HepG2 (cell line): ENCODE measurements around the gene ESPN. TPM values are rescaled to one million over a fixed set of nuclear protein-coding genes. Genes with fewer than 3 reads are reported as not detected.

Source experiments
- ARNTL ChIP-seq: sonication (generic); formaldehyde crosslinking; IDR thresholded peaks from 2 replicates; pipeline ENCODE4 v1.4.0; 2020; ENCODE audit warnings: mild to moderate bottlenecking, missing genetic modification reagents
- CC2D1A ChIP-seq: sonication (generic); formaldehyde crosslinking; IDR thresholded peaks from 2 replicates; pipeline ENCODE4 v1.8.1; 2023; ENCODE audit warnings: mild to moderate bottlenecking, missing genetic modification reagents
- EEA1 ChIP-seq: sonication (generic); formaldehyde crosslinking; IDR thresholded peaks from 2 replicates; pipeline ENCODE4 v1.5.1; 2020; ENCODE audit warnings: mild to moderate bottlenecking, missing genetic modification reagents, borderline replicate concordance
- GPN1 ChIP-seq: sonication (generic); formaldehyde crosslinking; IDR thresholded peaks from 2 replicates; pipeline ENCODE4 v1.5.1; 2020; ENCODE audit warnings: missing genetic modification reagents, borderline replicate concordance
- MAZ ChIP-seq, 2 experiments: sonication (generic) in 1 of 2; formaldehyde crosslinking in 1 of 2; IDR thresholded peaks; 2 replicates each; pipeline versions ENCODE4 v1.5.0 to v1.6.1; 2012 to 2020; ENCODE audit warnings: low read depth in 2 of 2, mild to moderate bottlenecking in 2 of 2, borderline replicate concordance in 1 of 2, improper control_type of control experiment in 1 of 2, low read length in 1 of 2, missing genetic modification reagents in 1 of 2, moderate library complexity in 1 of 2
- NFE2L1 ChIP-seq: sonication (generic); formaldehyde crosslinking; IDR thresholded peaks from 2 replicates; pipeline ENCODE4 v1.4.0; 2020; ENCODE audit warnings: missing genetic modification reagents, mild to moderate bottlenecking, borderline replicate concordance
- POLR2G ChIP-seq: fragments of 200-400 bp; formaldehyde crosslinking; IDR thresholded peaks from 2 replicates; pipeline ENCODE4 v1.6.1; 2018; ENCODE audit warnings: mild to moderate bottlenecking, low read depth, low read length, moderate library complexity
- REXO4 ChIP-seq: sonication (generic); formaldehyde crosslinking; IDR thresholded peaks from 2 replicates; pipeline ENCODE4 v1.8.0; 2022; ENCODE audit warnings: missing genetic modification reagents, mild to moderate bottlenecking, borderline replicate concordance
- SMAD9 ChIP-seq: sonication (generic); formaldehyde crosslinking; IDR thresholded peaks from 2 replicates; pipeline ENCODE4 v1.5.1; 2020; ENCODE audit warnings: mild to moderate bottlenecking, missing genetic modification reagents
- SPEN ChIP-seq: sonication (generic); formaldehyde crosslinking; IDR thresholded peaks from 2 replicates; pipeline ENCODE4 v1.5.1; 2020; ENCODE audit warnings: low read depth, mild to moderate bottlenecking, missing genetic modification reagents
- ZMYM3 ChIP-seq: sonication (generic); formaldehyde crosslinking; IDR thresholded peaks from 2 replicates; pipeline ENCODE4 v1.5.1; 2020; ENCODE audit warnings: mild to moderate bottlenecking, missing genetic modification reagents
- ZNF274 ChIP-seq: sonication (generic); formaldehyde crosslinking; IDR thresholded peaks from 2 replicates; pipeline ENCODE4 v1.5.1; 2020; ENCODE audit warnings: mild to moderate bottlenecking, missing genetic modification reagents
- ZNF382 ChIP-seq: sonication (generic); formaldehyde crosslinking; IDR thresholded peaks from 2 replicates; pipeline ENCODE4 v1.5.0; 2020; ENCODE audit warnings: missing genetic modification reagents, mild to moderate bottlenecking, borderline replicate concordance
- ZNF556 ChIP-seq: sonication (generic); formaldehyde crosslinking; IDR thresholded peaks from 2 replicates; pipeline ENCODE4 v1.4.0; 2020; ENCODE audit warnings: mild to moderate bottlenecking, missing genetic modification reagents, borderline replicate concordance
- polyA plus RNA-seq, 8 experiments: library from polyadenylated mRNA; depleted of rRNA in 3 of 8; stranded (reverse) in 7 of 8; unstranded in 1 of 8; fragments of >200 nt; fragmentation: Illumina TruSeq in 4 of 8; extraction: Trizol in 4 of 8; gene quantifications; 2 replicates each; pipeline versions ENCODE4 v1.2.1 to v1.2.3, GENCODE V29; 2011 to 2016; ENCODE audit warnings: low read depth in 4 of 8, missing spikeins in 1 of 8, mixed read lengths in 1 of 8; ENCODE audit not compliant: insufficient read depth in 1 of 8
- total RNA-seq, 5 experiments: library from RNA; depleted of rRNA; stranded (reverse); fragments of >200 nt; fragmentation: Illumina TruSeq; extraction: Trizol; gene quantifications; 2 replicates each; pipeline ENCODE4 v1.2.3, GENCODE V29; 2016; ENCODE audit warnings: low read depth in 1 of 5
- TF ChIP-seq, protein P1 (sequence below): sonication (generic); formaldehyde crosslinking; IDR thresholded peaks from 2 replicates; pipeline ENCODE4 v1.4.0; 2020; ENCODE audit warnings: mild to moderate bottlenecking, missing genetic modification reagents
- TF ChIP-seq, protein P2 (sequence below): sonication (generic); formaldehyde crosslinking; IDR thresholded peaks from 2 replicates; pipeline ENCODE4 v1.4.0; 2020; ENCODE audit warnings: missing genetic modification reagents
- TF ChIP-seq, protein P3 (sequence below), 2 experiments: IDR thresholded peaks; 2 replicates each; pipeline ENCODE4 v1.6.1; 2011 to 2012; ENCODE audit warnings: low read length in 2 of 2, borderline replicate concordance in 1 of 2, low read depth in 1 of 2, mild to moderate bottlenecking in 1 of 2, moderate library complexity in 1 of 2
- TF ChIP-seq, protein P4 (sequence below): sonication (generic); formaldehyde crosslinking; IDR thresholded peaks from 2 replicates; pipeline ENCODE4 v1.5.0; 2020; ENCODE audit warnings: missing genetic modification reagents

Gene ESPN
- total and polyA plus RNA-seq, 2 of the 13 experiments (the other 11 are each of a cell fraction or from before 2014, with no cell fraction given), result 48.6 to 54.2 TPM

DNA sequence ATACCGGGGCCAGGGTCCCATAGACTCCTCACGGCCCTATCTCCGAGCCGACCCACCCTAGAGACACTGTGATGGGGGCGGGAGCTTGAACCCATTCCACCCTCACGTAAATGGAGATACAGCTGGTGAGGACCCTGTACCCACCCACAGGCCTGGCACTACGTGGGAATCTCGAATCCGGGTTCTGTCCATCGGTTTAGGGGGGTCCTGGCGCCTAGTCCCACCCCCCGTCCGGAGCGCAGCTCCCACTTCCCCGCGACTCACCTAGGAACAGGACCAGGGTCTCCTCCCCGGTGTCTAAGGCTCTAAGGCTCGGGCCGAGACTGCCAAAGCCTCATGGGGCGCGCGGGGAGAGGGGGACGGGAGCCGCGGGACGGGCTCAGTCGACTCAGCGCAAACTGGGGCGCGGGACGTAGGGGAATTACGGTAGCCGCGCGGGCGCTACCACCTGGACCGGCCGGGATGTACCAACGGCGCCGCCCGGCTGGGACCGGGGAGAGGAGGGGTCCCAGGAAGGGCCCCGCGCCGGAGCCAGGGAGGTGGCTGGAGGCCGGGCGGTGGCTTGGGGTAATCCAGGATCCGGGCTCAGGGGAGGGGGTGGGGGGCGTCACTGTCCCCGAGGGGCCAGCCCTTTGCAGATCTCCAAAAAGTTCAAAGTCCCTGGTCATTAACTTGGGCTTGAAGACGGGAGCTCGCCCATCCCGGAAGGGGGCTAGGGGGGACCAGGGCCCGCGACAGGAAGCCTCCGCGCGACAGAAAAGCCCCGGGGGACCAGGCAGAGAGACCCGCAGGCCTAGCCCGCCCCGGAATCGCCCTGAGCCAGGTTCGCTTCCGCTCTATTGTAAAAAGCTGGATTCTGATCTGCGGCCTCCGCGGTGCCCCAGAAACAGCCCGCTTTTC is 65.9 kb downstream of the ESPN start (continued):
- TF ChIP-seq, protein P1, sequence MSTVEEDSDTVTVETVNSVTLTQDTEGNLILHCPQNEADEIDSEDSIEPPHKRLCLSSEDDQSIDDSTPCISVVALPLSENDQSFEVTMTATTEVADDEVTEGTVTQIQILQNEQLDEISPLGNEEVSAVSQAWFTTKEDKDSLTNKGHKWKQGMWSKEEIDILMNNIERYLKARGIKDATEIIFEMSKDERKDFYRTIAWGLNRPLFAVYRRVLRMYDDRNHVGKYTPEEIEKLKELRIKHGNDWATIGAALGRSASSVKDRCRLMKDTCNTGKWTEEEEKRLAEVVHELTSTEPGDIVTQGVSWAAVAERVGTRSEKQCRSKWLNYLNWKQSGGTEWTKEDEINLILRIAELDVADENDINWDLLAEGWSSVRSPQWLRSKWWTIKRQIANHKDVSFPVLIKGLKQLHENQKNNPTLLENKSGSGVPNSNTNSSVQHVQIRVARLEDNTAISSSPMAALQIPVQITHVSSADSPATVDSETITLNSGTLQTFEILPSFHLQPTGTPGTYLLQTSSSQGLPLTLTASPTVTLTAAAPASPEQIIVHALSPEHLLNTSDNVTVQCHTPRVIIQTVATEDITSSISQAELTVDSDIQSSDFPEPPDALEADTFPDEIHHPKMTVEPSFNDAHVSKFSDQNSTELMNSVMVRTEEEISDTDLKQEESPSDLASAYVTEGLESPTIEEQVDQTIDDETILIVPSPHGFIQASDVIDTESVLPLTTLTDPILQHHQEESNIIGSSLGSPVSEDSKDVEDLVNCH (CRISPR knock-in tag), result no peak
- TF ChIP-seq NFE2L1, result peak; percentile 46; the same call in 1 of the 2 replicates
- TF ChIP-seq EEA1 (CRISPR knock-in tag), result 0 out of 2 replicates have a peak, but pooled peaks have one; percentile 39
- TF ChIP-seq MAZ (IDR thresholded peaks at IDR 0.05; ENCODE audit: borderline replicate concordance, low read depth, low read length), result no peak
- no peak for TF ChIP-seq MAZ (CRISPR knock-in tag; IDR thresholded peaks at IDR 0.05; ENCODE audit: low read depth)
- peak; percentile 29; the same call in 1 of the 2 replicates for TF ChIP-seq SPEN (CRISPR knock-in tag)
- TF ChIP-seq, protein P2, sequence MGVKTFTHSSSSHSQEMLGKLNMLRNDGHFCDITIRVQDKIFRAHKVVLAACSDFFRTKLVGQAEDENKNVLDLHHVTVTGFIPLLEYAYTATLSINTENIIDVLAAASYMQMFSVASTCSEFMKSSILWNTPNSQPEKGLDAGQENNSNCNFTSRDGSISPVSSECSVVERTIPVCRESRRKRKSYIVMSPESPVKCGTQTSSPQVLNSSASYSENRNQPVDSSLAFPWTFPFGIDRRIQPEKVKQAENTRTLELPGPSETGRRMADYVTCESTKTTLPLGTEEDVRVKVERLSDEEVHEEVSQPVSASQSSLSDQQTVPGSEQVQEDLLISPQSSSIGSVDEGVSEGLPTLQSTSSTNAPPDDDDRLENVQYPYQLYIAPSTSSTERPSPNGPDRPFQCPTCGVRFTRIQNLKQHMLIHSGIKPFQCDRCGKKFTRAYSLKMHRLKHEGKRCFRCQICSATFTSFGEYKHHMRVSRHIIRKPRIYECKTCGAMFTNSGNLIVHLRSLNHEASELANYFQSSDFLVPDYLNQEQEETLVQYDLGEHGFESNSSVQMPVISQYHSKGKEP (CRISPR knock-in tag), result no peak
- peak; percentile 27; the same call in 1 of the 2 replicates for TF ChIP-seq ZMYM3 (CRISPR knock-in tag)
- TF ChIP-seq POLR2G, result peak; percentile 50
- peak; percentile 72; the same call in 1 of the 2 replicates for TF ChIP-seq ZNF274 (CRISPR knock-in tag)
- TF ChIP-seq CC2D1A (CRISPR knock-in tag), result no peak
- peak; percentile 69 for TF ChIP-seq ARNTL (CRISPR knock-in tag)
- no peak for TF ChIP-seq REXO4 (CRISPR knock-in tag)
- TF ChIP-seq ZNF556 (CRISPR knock-in tag), result no peak
- no peak for TF ChIP-seq ZNF382
- no peak for TF ChIP-seq GPN1 (CRISPR knock-in tag)
- TF ChIP-seq, protein P3, sequence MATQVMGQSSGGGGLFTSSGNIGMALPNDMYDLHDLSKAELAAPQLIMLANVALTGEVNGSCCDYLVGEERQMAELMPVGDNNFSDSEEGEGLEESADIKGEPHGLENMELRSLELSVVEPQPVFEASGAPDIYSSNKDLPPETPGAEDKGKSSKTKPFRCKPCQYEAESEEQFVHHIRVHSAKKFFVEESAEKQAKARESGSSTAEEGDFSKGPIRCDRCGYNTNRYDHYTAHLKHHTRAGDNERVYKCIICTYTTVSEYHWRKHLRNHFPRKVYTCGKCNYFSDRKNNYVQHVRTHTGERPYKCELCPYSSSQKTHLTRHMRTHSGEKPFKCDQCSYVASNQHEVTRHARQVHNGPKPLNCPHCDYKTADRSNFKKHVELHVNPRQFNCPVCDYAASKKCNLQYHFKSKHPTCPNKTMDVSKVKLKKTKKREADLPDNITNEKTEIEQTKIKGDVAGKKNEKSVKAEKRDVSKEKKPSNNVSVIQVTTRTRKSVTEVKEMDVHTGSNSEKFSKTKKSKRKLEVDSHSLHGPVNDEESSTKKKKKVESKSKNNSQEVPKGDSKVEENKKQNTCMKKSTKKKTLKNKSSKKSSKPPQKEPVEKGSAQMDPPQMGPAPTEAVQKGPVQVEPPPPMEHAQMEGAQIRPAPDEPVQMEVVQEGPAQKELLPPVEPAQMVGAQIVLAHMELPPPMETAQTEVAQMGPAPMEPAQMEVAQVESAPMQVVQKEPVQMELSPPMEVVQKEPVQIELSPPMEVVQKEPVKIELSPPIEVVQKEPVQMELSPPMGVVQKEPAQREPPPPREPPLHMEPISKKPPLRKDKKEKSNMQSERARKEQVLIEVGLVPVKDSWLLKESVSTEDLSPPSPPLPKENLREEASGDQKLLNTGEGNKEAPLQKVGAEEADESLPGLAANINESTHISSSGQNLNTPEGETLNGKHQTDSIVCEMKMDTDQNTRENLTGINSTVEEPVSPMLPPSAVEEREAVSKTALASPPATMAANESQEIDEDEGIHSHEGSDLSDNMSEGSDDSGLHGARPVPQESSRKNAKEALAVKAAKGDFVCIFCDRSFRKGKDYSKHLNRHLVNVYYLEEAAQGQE (IDR thresholded peaks at IDR 0.05; ENCODE audit: borderline replicate concordance in 1 of 2, low read depth in 1 of 2, low read length in 2 of 2), result no peak
- no peak for TF ChIP-seq SMAD9
- TF ChIP-seq, protein P4, sequence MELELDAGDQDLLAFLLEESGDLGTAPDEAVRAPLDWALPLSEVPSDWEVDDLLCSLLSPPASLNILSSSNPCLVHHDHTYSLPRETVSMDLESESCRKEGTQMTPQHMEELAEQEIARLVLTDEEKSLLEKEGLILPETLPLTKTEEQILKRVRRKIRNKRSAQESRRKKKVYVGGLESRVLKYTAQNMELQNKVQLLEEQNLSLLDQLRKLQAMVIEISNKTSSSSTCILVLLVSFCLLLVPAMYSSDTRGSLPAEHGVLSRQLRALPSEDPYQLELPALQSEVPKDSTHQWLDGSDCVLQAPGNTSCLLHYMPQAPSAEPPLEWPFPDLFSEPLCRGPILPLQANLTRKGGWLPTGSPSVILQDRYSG (CRISPR knock-in tag), result no peak
